Measurements from ENCODE around the gene SLCO6A1.

SLCO6A1 gene

DNA sequence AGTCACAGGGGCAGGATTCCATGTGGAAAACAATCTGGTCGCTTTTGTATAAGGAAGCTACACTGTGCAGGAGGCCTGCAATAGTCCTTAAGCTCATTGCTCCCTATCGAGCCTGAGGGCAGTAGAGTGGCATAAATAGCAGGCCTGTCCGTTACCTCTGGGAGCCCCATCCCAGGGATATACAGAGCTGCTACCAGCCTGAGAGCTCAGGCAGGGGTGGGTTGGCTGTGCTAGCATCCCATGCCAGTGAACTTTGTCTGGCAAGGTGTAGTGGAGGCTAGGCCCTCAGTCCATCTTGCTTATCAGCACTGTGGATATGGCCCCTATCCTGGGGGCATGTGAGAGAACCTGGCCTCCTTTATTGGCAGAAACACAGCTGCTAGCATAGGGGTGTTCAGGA, 47.7 kb downstream of the SLCO6A1 start:
- H3K36me3 ChIP-seq (ENCODE audit: control insufficient read depth in 2 of 2, insufficient read depth in 2 of 2, low read length in 2 of 2) = no peaks in the 10 kb centered on the region
- H3K9me3 ChIP-seq (ENCODE audit: control insufficient read depth in 2 of 2, low read length in 2 of 2) = peaks cover 0 to 3% of the 10 kb centered on the region in 2 donors
- H3K9ac ChIP-seq (ENCODE audit: low read length in 2 of 2) = no peak overlapping the region
- no peaks in the 10 kb centered on the region for H3K4me1 ChIP-seq (ENCODE audit: control insufficient read depth, insufficient read depth, low read length)
- H3K27me3 ChIP-seq (ENCODE audit: control insufficient read depth in 1 of 2, insufficient read depth in 2 of 2, low read length in 2 of 2) = no peaks in the 10 kb centered on the region
- no peak overlapping the region for H3K27ac ChIP-seq (ENCODE audit: low read length)
- H3K4me3 ChIP-seq (ENCODE audit: low read length in 2 of 2) = no peak overlapping the region

DNA sequence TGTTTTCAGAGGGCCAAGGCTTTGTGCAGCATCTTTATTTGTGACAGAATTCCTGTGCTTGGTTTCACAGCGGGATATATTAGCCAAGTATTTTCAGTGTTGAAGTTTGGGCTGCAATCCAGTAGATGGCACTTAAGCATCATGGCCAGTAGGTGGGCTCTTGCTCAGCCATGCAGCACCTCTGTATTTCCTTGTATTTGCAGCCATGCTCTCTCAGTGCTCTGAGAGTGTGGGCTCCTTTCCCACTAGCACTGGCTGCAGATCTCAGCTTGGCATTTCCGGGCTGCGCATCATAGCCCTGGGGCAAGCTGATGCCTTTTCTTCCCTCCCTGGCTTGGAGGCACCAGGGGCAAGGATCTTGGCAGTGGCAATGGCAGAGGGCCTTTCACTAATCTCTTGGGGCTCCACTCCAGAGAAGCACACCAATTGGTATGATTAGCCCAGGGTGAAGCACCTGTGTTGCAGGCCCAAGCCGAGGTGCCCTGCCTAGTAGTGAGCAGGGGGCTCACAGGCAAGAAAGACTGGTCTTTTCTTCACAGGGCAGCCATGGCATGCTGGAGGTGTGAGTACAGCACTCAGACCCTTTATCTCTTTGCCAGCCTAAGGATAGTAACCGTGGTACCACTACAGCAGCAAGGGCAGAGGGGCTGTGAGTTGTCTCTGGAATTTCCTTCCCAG, 48.3 kb downstream of the SLCO6A1 start:
- no peak overlapping the region for H3K4me3 ChIP-seq (ENCODE audit: low read length in 2 of 2)
- H3K27me3 ChIP-seq (ENCODE audit: control insufficient read depth in 1 of 2, insufficient read depth in 2 of 2, low read length in 2 of 2) = no peaks in the 10 kb centered on the region
- H3K27ac ChIP-seq (ENCODE audit: low read length) = no peak overlapping the region
- H3K9me3 ChIP-seq (ENCODE audit: control insufficient read depth in 2 of 2, low read length in 2 of 2) = peaks cover 0 to 3% of the 10 kb centered on the region in 2 donors
- no peaks in the 10 kb centered on the region for H3K36me3 ChIP-seq (ENCODE audit: control insufficient read depth in 2 of 2, insufficient read depth in 2 of 2, low read length in 2 of 2)
- H3K9ac ChIP-seq (ENCODE audit: low read length in 2 of 2) = no peak overlapping the region
- no peaks in the 10 kb centered on the region for H3K4me1 ChIP-seq (ENCODE audit: control insufficient read depth, insufficient read depth, low read length)

DNA sequence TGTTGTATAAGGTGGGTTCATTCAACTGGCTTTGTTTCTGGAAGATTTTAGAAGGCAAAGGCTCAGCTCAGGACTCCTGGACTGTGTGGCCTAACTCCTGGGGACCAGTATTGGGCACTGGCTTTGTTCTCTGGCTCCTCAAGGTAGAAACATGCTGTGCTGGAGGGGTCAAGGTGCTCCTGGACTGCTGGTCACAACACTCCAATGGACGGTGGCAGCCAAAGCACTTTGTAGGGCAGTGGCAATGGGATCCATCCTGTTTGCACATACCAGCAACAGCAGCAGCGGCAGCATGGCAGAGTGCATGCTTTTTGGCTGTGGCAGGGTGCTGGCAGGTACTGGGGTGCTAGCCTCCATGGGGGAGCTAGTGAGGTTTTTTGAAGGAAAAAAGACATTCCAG, 65.3 kb downstream of the SLCO6A1 start:
- no peak overlapping the region for H3K4me3 ChIP-seq (ENCODE audit: low read length in 2 of 2)
- H3K9ac ChIP-seq (ENCODE audit: low read length in 2 of 2) = no peak overlapping the region
- no peaks in the 10 kb centered on the region for H3K4me1 ChIP-seq (ENCODE audit: control insufficient read depth, insufficient read depth, low read length)
- no peaks in the 10 kb centered on the region for H3K27me3 ChIP-seq (ENCODE audit: control insufficient read depth in 1 of 2, insufficient read depth in 2 of 2, low read length in 2 of 2)
- H3K27ac ChIP-seq (ENCODE audit: low read length) = no peak overlapping the region
- H3K9me3 ChIP-seq (ENCODE audit: control insufficient read depth in 2 of 2, low read length in 2 of 2) = no peaks in the 10 kb centered on the region
- no peaks in the 10 kb centered on the region for H3K36me3 ChIP-seq (ENCODE audit: control insufficient read depth in 2 of 2, insufficient read depth in 2 of 2, low read length in 2 of 2)

DNA sequence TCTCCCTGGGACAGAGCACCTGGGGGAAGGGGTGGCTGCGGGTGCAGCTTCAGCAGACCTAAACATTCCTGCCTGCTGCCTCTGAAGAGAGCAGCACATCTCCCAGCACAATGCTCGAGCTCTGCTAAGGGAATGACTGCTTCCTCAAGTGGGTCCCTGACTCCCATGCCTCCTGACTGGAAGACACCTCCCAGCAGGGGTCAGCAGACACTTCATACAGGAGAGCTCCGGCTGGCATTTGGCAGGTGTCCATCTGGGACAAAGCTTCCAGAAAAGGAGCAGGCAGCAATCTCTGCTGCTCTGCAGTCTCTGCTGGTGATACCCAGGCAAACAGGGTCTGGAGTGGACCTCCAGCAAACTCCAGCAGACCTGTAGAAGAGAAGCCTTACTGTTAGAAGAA, 77.2 kb downstream of the SLCO6A1 start:
- Histone ChIP-seq H3K27ac (ENCODE audit: low read length) (no peak overlapping the region), H3K27me3 (ENCODE audit: control insufficient read depth in 1 of 2, insufficient read depth in 2 of 2, low read length in 2 of 2) (no peaks in the 10 kb centered on the region), H3K36me3 (ENCODE audit: control insufficient read depth in 2 of 2, insufficient read depth in 2 of 2, low read length in 2 of 2) (no peaks in the 10 kb centered on the region), H3K4me1 (ENCODE audit: control insufficient read depth, insufficient read depth, low read length) (no peaks in the 10 kb centered on the region), H3K4me3 (ENCODE audit: low read length in 2 of 2) (no peak overlapping the region), H3K9ac (ENCODE audit: low read length in 2 of 2) (no peak overlapping the region), H3K9me3 (ENCODE audit: control insufficient read depth in 2 of 2, low read length in 2 of 2) (no peaks in the 10 kb centered on the region)

DNA sequence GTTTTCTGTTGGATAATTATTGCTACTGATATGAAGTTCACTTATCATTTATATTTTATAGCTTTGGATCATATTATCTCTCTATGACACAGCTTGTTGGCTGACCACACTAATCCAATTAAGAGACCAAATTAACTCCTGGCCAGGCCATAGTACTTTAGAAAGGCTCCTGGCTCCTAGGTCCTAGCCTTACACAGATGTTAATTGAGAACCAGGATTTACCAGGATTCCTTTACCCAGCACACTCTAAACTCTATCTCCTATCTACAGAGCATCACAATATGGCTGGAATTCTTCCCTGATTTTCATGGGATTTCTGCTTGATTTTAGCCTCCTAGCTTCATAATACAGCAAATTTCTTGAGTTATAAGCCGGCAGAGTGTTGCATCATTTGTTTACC, 80.3 kb downstream of the SLCO6A1 start:
- no peak overlapping the region for H3K9ac ChIP-seq (ENCODE audit: low read length in 2 of 2)
- H3K9me3 ChIP-seq (ENCODE audit: control insufficient read depth in 2 of 2, low read length in 2 of 2) = no peaks in the 10 kb centered on the region
- no peak overlapping the region for H3K4me3 ChIP-seq (ENCODE audit: low read length in 2 of 2)
- H3K27ac ChIP-seq (ENCODE audit: low read length) = no peak overlapping the region
- H3K36me3 ChIP-seq (ENCODE audit: control insufficient read depth in 2 of 2, insufficient read depth in 2 of 2, low read length in 2 of 2) = no peaks in the 10 kb centered on the region
- no peaks in the 10 kb centered on the region for H3K27me3 ChIP-seq (ENCODE audit: control insufficient read depth in 1 of 2, insufficient read depth in 2 of 2, low read length in 2 of 2)
- no peaks in the 10 kb centered on the region for H3K4me1 ChIP-seq (ENCODE audit: control insufficient read depth, insufficient read depth, low read length)

DNA sequence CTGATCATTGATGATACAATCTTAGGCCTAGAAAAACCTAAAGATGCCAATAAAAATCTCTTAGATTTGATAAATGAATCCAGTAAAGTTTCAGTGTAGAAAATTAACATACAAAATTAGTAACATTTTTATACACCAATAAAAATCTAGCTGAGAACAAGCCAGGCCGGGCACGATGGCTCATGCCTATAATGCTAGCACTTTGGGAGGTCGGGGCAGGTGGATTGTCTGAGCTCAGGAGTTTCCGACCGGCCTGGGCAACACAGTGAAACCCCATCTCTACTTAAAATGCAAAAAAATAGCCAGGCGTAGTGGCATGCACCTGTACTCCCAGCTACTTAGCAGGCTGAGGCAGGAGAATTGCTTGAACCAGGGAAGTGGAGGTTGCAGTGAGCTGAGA, 84.4 kb downstream of the SLCO6A1 start:
- Histone ChIP-seq H3K36me3 (ENCODE audit: control insufficient read depth in 2 of 2, insufficient read depth in 2 of 2, low read length in 2 of 2) (no peaks in the 10 kb centered on the region), H3K9ac (ENCODE audit: low read length in 2 of 2) (no peak overlapping the region), H3K9me3 (ENCODE audit: control insufficient read depth in 2 of 2, low read length in 2 of 2) (no peaks in the 10 kb centered on the region), H3K4me1 (ENCODE audit: control insufficient read depth, insufficient read depth, low read length) (no peaks in the 10 kb centered on the region), H3K4me3 (ENCODE audit: low read length in 2 of 2) (no peak overlapping the region), H3K27ac (ENCODE audit: low read length) (no peak overlapping the region), H3K27me3 (ENCODE audit: control insufficient read depth in 1 of 2, insufficient read depth in 2 of 2, low read length in 2 of 2) (no peaks in the 10 kb centered on the region)

DNA sequence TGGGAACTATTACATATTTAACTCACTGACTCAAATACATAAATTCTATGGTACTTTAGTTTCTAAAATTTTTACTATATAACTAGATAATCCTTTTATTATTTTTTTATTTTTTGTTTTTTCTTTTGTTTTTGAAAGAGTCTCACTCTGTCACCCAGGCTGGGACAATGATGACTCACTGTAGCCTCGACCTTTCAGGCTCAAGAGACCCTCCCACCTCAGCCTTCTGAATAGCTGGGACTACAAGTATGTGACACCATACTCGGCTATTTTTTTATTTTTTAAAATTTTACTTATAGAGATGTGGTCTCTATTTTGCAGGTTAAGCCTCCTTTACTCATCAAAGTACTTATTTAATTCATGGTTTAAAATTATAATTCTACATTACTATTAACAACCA, 110.6 kb downstream of the SLCO6A1 start:
- Histone ChIP-seq H3K36me3 (ENCODE audit: control insufficient read depth in 2 of 2, insufficient read depth in 2 of 2, low read length in 2 of 2) (no peaks in the 10 kb centered on the region), H3K4me1 (ENCODE audit: control insufficient read depth, insufficient read depth, low read length) (no peaks in the 10 kb centered on the region), H3K9me3 (ENCODE audit: control insufficient read depth in 2 of 2, low read length in 2 of 2) (peaks cover 0 to 4% of the 10 kb centered on the region in 2 donors), H3K4me3 (ENCODE audit: low read length in 2 of 2) (no peak overlapping the region), H3K9ac (ENCODE audit: low read length in 2 of 2) (no peak overlapping the region), H3K27ac (ENCODE audit: low read length) (no peak overlapping the region), H3K27me3 (ENCODE audit: control insufficient read depth in 1 of 2, insufficient read depth in 2 of 2, low read length in 2 of 2) (no peaks in the 10 kb centered on the region)

DNA sequence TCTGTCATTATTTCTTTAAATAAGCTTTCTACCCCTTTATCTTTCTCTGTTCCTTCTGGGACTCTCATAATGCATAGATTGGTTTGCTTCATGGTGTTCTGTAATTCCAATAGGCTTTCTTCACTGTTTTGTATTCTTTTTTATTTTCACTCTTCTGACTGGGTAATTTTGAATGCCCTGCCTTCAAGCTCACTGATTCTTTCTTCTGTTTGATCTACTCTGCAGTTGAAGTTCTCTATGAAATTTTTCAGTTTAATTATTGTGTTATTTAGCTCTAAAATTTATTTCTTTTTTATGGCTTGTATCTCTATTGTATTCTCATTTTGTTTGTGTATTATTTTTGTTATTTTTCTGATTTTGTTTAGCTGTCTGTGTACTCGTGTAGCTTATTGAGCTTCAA, 113.4 kb downstream of the SLCO6A1 start:
- H3K27me3 ChIP-seq (ENCODE audit: control insufficient read depth in 1 of 2, insufficient read depth in 2 of 2, low read length in 2 of 2) = no peaks in the 10 kb centered on the region
- H3K4me3 ChIP-seq (ENCODE audit: low read length in 2 of 2) = no peak overlapping the region
- no peak overlapping the region for H3K9ac ChIP-seq (ENCODE audit: low read length in 2 of 2)
- no peak overlapping the region for H3K27ac ChIP-seq (ENCODE audit: low read length)
- H3K4me1 ChIP-seq (ENCODE audit: control insufficient read depth, insufficient read depth, low read length) = no peaks in the 10 kb centered on the region
- H3K36me3 ChIP-seq (ENCODE audit: control insufficient read depth in 2 of 2, insufficient read depth in 2 of 2, low read length in 2 of 2) = no peaks in the 10 kb centered on the region
- H3K9me3 ChIP-seq (ENCODE audit: control insufficient read depth in 2 of 2, low read length in 2 of 2) = peaks cover 2 to 4% of the 10 kb centered on the region in 2 donors

DNA sequence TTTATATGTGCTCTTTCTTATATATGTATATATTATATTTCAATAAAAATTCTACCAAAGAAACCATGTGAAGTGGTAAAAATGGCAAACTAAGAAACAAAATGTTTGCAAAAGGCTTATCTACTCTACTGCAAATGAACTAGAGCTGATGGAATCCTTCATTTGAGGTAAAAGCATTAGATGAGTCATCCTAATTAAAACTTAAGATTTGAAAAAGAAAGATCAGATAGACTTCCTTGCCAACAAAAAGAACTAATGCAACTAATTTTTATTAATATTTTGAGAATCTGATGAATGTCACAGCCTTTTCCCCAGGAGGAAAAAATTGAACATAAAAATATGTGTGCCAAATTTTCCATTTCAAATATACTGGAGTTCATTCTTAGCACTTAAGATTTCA, 118.6 kb downstream of the SLCO6A1 start:
- H3K4me3 ChIP-seq (ENCODE audit: low read length in 2 of 2) = no peak overlapping the region
- no peaks in the 10 kb centered on the region for H3K27me3 ChIP-seq (ENCODE audit: control insufficient read depth in 1 of 2, insufficient read depth in 2 of 2, low read length in 2 of 2)
- no peaks in the 10 kb centered on the region for H3K36me3 ChIP-seq (ENCODE audit: control insufficient read depth in 2 of 2, insufficient read depth in 2 of 2, low read length in 2 of 2)
- peaks cover 0 to 2% of the 10 kb centered on the region in 2 donors for H3K9me3 ChIP-seq (ENCODE audit: control insufficient read depth in 2 of 2, low read length in 2 of 2)
- no peak overlapping the region for H3K9ac ChIP-seq (ENCODE audit: low read length in 2 of 2)
- no peak overlapping the region for H3K27ac ChIP-seq (ENCODE audit: low read length)
- H3K4me1 ChIP-seq (ENCODE audit: control insufficient read depth, insufficient read depth, low read length) = no peaks in the 10 kb centered on the region

DNA sequence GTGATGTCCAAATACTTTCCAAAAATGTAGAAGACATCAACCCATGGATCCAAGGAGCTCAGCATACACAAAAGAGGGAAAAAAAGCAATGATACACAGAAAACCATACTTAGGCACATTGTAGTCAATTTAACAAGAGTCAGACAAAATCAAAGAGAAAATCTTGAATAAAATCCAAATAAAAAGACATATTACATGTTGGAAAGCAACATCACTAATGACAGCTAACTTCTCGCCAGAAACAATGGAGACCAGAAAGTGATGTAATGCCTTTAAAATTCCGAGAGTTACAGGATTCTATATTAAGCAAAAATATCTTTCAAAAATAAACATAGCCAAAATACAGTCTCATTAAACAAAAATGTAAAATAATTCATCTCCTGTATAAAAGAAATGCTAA, 122.9 kb downstream of the SLCO6A1 start:
- Histone ChIP-seq H3K4me1 (ENCODE audit: control insufficient read depth, insufficient read depth, low read length) (no peaks in the 10 kb centered on the region), H3K9me3 (ENCODE audit: control insufficient read depth in 2 of 2, low read length in 2 of 2) (no peaks in the 10 kb centered on the region), H3K27me3 (ENCODE audit: control insufficient read depth in 1 of 2, insufficient read depth in 2 of 2, low read length in 2 of 2) (no peaks in the 10 kb centered on the region), H3K36me3 (ENCODE audit: control insufficient read depth in 2 of 2, insufficient read depth in 2 of 2, low read length in 2 of 2) (no peaks in the 10 kb centered on the region), H3K4me3 (ENCODE audit: low read length in 2 of 2) (no peak overlapping the region), H3K9ac (ENCODE audit: low read length in 2 of 2) (no peak overlapping the region), H3K27ac (ENCODE audit: low read length) (no peak overlapping the region)

DNA sequence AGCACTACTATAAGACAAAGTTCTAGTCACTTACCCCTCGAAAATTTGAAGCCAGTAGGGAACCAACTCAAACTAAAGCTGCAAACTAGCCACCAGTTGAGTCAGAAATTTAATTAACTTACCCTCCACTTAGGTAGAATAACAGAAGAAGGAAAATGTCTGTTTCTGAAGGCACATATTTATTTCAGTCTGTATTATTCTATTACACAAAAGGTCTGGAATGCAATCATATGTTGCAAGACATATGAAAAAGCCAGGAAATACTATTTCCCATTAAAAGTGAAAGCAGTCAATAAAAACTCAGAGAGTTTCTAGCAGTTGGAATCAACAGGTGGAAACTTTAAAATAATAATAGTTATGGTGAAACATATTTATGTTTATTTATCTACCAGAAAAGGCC, 123.5 kb downstream of the SLCO6A1 start:
- Histone ChIP-seq H3K27me3 (ENCODE audit: control insufficient read depth in 1 of 2, insufficient read depth in 2 of 2, low read length in 2 of 2) (no peaks in the 10 kb centered on the region), H3K9me3 (ENCODE audit: control insufficient read depth in 2 of 2, low read length in 2 of 2) (no peaks in the 10 kb centered on the region), H3K27ac (ENCODE audit: low read length) (no peak overlapping the region), H3K4me1 (ENCODE audit: control insufficient read depth, insufficient read depth, low read length) (no peaks in the 10 kb centered on the region), H3K36me3 (ENCODE audit: control insufficient read depth in 2 of 2, insufficient read depth in 2 of 2, low read length in 2 of 2) (no peaks in the 10 kb centered on the region), H3K9ac (ENCODE audit: low read length in 2 of 2) (no peak overlapping the region), H3K4me3 (ENCODE audit: low read length in 2 of 2) (no peak overlapping the region)
